Fibroblast of lung (primary cell): Measurements from ENCODE around the gene DIO3. TPM values are rescaled to one million over a fixed set of nuclear protein-coding genes. Genes with fewer than 3 reads are reported as not detected.

Experiments used
- DNase-seq, 2 donors: peaks; one replicate each; pipeline versions ENCODE4 v3.0.0 to v3.0.0-alpha.2; 2010; ENCODE audit warnings: low read depth in 2 of 2
- H2AFZ ChIP-seq: 2 replicates; pipeline ENCODE4 v1.5.1; 2012; ENCODE audit warnings: low read length, control low read depth, inconsistent platforms
- H3K27ac ChIP-seq: 2 replicates; pipeline ENCODE4 v1.5.1; 2011; ENCODE audit warnings: low read length, control low read depth; ENCODE audit not compliant: insufficient read depth
- H3K27me3 ChIP-seq: 2 replicates; pipeline ENCODE4 v1.5.1; 2011; ENCODE audit warnings: mild to moderate bottlenecking, low read length; ENCODE audit not compliant: control insufficient read depth, insufficient read depth
- H3K36me3 ChIP-seq: 2 replicates; pipeline ENCODE4 v1.5.1; 2011; ENCODE audit warnings: low read length; ENCODE audit not compliant: control insufficient read depth, insufficient read depth
- H3K4me1 ChIP-seq: 2 replicates; pipeline ENCODE4 v1.5.1; 2011; ENCODE audit warnings: low read length; ENCODE audit not compliant: control insufficient read depth, insufficient read depth; ENCODE audit errors: extremely low read depth
- H3K4me2 ChIP-seq: 2 replicates; pipeline ENCODE4 v1.5.1; 2011; ENCODE audit warnings: low read length, control low read depth; ENCODE audit not compliant: insufficient read depth; ENCODE audit errors: extremely low read depth
- H3K4me3 ChIP-seq, 4 experiments: fragments of 200-600 bp in 1 of 4; sonication (generic) in 1 of 4; replicated peaks in 1 of 4; 2 replicates each; pipeline ENCODE4 v1.5.1; 2011 to 2016; ENCODE audit warnings: low read length in 4 of 4, low read depth in 3 of 4, mild to moderate bottlenecking in 3 of 4, control low read depth in 2 of 4, inconsistent platforms in 1 of 4, mixed read lengths in 1 of 4; ENCODE audit not compliant: insufficient read depth in 1 of 4; ENCODE audit errors: control extremely low read depth in 1 of 4
- H3K79me2 ChIP-seq: 2 replicates; pipeline ENCODE4 v1.5.1; 2012; ENCODE audit warnings: mild to moderate bottlenecking, low read length, inconsistent platforms; ENCODE audit not compliant: control insufficient read depth, insufficient read depth
- H3K9ac ChIP-seq: 2 replicates; pipeline ENCODE4 v1.5.1; 2011; ENCODE audit warnings: mild to moderate bottlenecking, low read length, control low read depth; ENCODE audit not compliant: insufficient read depth
- H3K9me3 ChIP-seq: 2 replicates; pipeline ENCODE4 v1.5.1; 2012; ENCODE audit warnings: low read depth, low read length; ENCODE audit not compliant: control insufficient read depth, insufficient read depth
- H4K20me1 ChIP-seq: 2 replicates; pipeline ENCODE4 v1.5.1; 2011; ENCODE audit warnings: low read length; ENCODE audit not compliant: control insufficient read depth, insufficient read depth; ENCODE audit errors: extremely low read depth
- EZH2 ChIP-seq: IDR thresholded peaks from 2 replicates; pipeline ENCODE4 v1.5.1; 2012; ENCODE audit warnings: low read length, control low read depth, mild to moderate bottlenecking; ENCODE audit errors: missing control alignments
- polyA plus RNA-seq, 2 donors: library from polyadenylated mRNA; depleted of rRNA in 1 of 2; stranded (reverse) in 1 of 2; unstranded in 1 of 2; fragments of >200 nt; gene quantifications; 2 replicates each; pipeline ENCODE4 v1.2.1, GENCODE V29; 2011 to 2012; ENCODE audit warnings: missing spikeins in 1 of 2
- total RNA-seq: library from RNA; depleted of rRNA; stranded (reverse); fragments of >200 nt; gene quantifications from 2 replicates; pipeline ENCODE4 v1.2.1, GENCODE V29; 2014
- TF ChIP-seq, protein P1 (sequence below), 2 donors: IDR thresholded peaks in 1 of 2; conservative IDR thresholded peaks in 1 of 2; 1 replicate in 1 of 2; 2 replicates in 1 of 2; pipeline ENCODE4 v1.5.1; 2011 to 2012; ENCODE audit warnings: low read length in 2 of 2, control low read depth in 1 of 2, inconsistent platforms in 1 of 2, low read depth in 1 of 2, mild to moderate bottlenecking in 1 of 2

The DIO3 gene
- total and polyA plus RNA-seq, 2 donors (not counting 1 experiment from before 2014, with no cell fraction given): 0.17 TPM; not detected in 1

DNA sequence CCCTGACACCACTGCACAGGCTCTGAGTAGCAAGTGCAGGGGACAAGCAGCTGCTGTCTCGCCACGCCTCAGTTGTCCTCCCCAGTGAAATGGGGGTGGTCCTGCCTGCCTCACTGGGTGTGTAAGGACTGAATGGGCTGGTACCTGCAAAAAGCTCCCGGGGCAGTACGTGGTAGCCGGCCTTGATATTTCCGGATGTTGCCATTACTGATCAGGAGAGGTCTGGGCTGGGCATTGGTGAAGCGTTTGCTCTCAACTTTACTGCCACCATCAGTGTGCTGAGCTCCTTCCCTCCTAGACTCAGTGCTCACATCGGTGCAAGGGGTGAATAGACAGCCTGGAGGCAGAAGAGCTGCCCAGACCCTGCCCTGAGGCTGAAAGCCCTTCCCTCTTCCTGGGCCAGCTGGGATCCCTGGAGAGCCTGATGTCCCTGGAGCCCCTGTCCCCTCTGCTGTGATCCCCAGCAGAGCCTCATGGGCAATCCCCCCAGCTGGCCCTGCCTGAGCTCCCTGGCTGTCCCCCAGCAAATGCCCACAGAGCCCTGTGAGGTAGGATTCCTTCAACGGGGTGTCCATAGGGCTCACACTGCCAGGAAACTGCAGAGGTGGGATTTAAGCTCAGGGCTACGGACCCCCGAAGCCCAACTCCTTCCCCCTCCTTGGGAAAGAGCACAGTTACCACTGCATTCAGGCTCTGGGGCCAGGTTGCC, 18.2 kb downstream of the DIO3 start:
- Histone ChIP-seq H3K4me1 (no peaks in the 10 kb centered on the region), H3K36me3 (no peaks in the 10 kb centered on the region), H3K9me3 (no peaks in the 10 kb centered on the region), H3K4me2 (no peak overlapping the region), H2AFZ (no peak overlapping the region), H3K79me2 (no peaks in the 10 kb centered on the region), H3K9ac (no peak overlapping the region), H3K27me3 (no peaks in the 10 kb centered on the region), H4K20me1 (no peaks in the 10 kb centered on the region), H3K4me3 (no peak overlapping the region), H3K27ac (no peak overlapping the region)
- no peak for DNase-seq
- no peak for TF ChIP-seq EZH2
- TF ChIP-seq, protein P1, sequence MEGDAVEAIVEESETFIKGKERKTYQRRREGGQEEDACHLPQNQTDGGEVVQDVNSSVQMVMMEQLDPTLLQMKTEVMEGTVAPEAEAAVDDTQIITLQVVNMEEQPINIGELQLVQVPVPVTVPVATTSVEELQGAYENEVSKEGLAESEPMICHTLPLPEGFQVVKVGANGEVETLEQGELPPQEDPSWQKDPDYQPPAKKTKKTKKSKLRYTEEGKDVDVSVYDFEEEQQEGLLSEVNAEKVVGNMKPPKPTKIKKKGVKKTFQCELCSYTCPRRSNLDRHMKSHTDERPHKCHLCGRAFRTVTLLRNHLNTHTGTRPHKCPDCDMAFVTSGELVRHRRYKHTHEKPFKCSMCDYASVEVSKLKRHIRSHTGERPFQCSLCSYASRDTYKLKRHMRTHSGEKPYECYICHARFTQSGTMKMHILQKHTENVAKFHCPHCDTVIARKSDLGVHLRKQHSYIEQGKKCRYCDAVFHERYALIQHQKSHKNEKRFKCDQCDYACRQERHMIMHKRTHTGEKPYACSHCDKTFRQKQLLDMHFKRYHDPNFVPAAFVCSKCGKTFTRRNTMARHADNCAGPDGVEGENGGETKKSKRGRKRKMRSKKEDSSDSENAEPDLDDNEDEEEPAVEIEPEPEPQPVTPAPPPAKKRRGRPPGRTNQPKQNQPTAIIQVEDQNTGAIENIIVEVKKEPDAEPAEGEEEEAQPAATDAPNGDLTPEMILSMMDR (conservative IDR thresholded peaks at IDR 0.05 in 1 of 2, IDR thresholded peaks at IDR 0.05 in 1 of 2; ENCODE audit: low read depth in 1 of 2, low read length in 2 of 2): no peak

GRCh38 chr14:101581806-101582205, 20.5 kb downstream of the DIO3 start:
- Histone ChIP-seq H3K36me3 (no peaks in the 10 kb centered on the region), H3K79me2 (no peaks in the 10 kb centered on the region), H3K9me3 (no peaks in the 10 kb centered on the region), H2AFZ (no peak overlapping the region), H3K27ac (no peak overlapping the region), H4K20me1 (no peaks in the 10 kb centered on the region), H3K4me1 (no peaks in the 10 kb centered on the region), H3K27me3 (no peaks in the 10 kb centered on the region), H3K4me2 (no peak overlapping the region), H3K4me3 (no peak overlapping the region), H3K9ac (no peak overlapping the region)
- TF ChIP-seq EZH2: no peak
- TF ChIP-seq, protein P1 (conservative IDR thresholded peaks at IDR 0.05 in 1 of 2, IDR thresholded peaks at IDR 0.05 in 1 of 2; ENCODE audit: low read depth in 1 of 2, low read length in 2 of 2): no peak
- DNase-seq: no peak

DNA sequence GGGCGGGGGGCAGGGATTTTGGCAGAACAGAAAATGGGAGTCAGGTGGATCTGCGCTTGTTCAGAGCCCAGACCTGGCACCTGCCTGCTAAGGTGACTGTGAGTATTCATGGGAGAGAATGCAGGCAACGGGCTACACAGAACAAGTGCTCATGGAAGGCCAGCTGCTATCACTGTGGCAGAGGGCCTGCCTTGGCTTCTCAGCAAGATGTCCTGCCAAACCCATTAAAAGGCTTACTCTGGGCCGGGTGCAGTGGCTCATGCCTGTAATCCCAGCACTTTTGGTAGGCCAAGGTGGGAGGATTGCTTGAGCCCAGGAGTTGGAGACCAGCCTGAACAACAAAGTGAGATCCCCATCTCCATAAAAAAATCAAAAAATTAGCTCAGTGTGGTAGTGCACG, 21.0 kb downstream of the DIO3 start:
- Histone ChIP-seq H3K9ac (no peak overlapping the region), H3K4me2 (no peak overlapping the region), H3K4me1 (no peaks in the 10 kb centered on the region), H3K9me3 (no peaks in the 10 kb centered on the region), H3K79me2 (no peaks in the 10 kb centered on the region), H2AFZ (no peak overlapping the region), H3K27ac (no peak overlapping the region), H3K4me3 (no peak overlapping the region), H3K36me3 (no peaks in the 10 kb centered on the region), H4K20me1 (no peaks in the 10 kb centered on the region), H3K27me3 (no peaks in the 10 kb centered on the region)
- no peak for DNase-seq
- TF ChIP-seq EZH2: no peak
- TF ChIP-seq, protein P1 (conservative IDR thresholded peaks at IDR 0.05 in 1 of 2, IDR thresholded peaks at IDR 0.05 in 1 of 2; ENCODE audit: low read depth in 1 of 2, low read length in 2 of 2): no peak
